HG03280 (cell line): Measurements from ENCODE around the gene ZSCAN23.
"Not testable (repeated sequence)": the region's sequence is repeated elsewhere in the genome, so short reads cannot be mapped to it uniquely, and the experiment has no call there.

Source experiments
- ATAC-seq: cut with Tn5 transposase; IDR thresholded peaks from one replicate; pipeline ENCODE4 v1.9.1; 2021; ENCODE audit warnings: mild to moderate bottlenecking, moderate library complexity; ENCODE audit not compliant: unreplicated experiment

The ZSCAN23 gene

DNA sequence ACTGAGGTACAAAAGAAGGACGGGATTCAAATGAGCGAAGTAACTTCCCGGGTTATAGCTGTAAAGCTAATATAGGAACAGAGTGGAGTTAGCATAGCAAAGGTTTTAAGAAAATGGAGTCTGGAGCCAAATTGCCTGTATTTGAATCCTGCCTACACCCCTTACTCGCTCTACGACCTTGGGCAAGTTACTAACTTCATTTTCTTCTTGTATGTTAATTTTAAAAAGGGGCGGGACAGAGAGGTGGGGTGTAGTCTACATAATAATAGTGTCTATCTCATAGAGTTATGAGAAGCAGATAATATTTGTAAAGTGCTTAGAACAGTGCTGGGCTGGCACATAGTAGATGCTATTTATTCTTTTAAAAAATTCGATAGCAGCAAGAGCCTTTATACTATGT, 705 bp downstream of the ZSCAN23 start:
- ATAC-seq = no peak

DNA sequence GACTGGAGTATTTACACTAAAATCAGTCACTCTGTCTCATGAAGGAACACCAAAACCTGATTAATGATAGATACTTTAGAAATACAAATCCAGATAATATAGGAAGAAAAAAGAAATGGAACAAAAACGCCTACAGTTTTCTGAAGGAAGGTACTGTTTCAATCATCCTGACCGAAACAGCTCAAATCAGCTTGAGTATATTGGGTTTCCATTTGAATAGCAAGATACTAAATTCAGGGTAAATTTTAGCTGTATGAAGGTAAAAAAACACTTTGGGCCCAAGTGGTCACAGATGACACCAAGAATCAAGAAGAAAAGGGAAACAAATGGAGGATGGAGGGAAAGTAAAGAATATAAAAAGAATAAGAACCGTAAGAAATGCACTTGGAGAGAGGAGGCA, 6.9 kb downstream of the ZSCAN23 start:
- no peak for ATAC-seq

DNA sequence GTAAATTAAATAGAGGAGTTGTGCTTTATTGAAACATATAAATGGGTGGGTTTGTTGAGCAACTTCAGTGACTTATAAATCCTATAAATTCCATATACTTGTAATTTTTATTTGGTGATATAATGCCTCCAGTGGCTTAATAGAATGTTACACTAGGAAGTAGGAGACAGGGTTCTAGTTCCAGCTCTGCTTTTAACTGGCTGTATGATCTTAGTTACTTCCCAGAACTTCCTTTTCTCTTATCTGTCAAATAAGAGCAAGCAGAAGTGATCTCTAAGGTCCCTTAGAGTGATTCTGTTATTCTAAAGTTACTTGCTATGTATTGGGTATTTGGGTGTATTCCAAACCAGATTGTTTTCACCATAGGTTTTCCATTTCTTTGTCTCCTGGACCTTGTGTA, 10.2 kb downstream of the ZSCAN23 start:
- no peak for ATAC-seq

DNA sequence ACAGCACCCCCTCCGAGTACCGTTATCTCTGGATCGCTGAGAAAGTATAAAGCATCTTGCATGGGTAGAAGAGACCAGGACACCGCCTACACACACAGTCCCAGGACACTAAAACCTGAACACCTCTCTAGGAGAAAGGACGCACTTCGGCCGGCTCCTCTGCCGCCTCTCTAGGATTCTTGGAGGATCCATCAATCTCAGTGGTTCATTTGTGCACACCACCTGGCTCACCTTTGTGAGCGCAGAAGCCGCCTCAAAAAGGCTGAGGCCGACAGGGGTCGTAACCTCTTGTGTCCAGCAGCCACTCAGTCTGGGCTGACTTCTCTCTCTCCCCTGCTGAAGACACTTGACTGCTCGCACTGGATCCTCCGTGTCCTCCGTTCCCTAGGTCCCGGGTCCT, 13.5 kb downstream of the ZSCAN23 start:
- no peak for ATAC-seq

DNA sequence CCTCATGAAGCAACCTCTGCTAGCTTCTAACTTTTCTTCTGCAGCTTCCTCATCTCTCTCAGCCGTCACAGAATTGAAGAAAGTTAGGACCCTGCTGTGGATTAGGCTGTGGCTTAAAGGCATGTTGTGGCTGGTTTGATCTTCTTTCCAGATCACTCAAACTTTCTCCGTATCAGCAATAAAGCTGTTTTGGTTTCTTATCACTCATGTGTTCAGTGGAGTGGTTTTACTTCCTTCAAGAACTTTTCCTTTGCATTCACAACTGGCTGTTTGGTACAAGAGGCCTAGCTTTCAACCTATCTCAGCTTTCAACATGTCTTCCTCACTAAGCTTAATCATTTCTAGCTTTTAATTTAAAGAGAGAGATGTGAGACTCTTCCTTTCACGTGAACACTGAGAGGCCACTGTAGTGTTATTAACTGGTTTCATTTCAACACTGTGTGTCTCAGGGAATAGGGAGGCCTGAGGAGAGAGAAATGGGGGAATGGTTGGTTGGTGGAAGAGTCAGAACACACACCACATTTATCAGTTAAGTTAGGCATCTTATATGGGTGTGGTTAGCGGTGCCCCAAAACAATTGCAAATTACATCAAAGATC, 17.2 kb downstream of the ZSCAN23 start:
- no peak for ATAC-seq

DNA sequence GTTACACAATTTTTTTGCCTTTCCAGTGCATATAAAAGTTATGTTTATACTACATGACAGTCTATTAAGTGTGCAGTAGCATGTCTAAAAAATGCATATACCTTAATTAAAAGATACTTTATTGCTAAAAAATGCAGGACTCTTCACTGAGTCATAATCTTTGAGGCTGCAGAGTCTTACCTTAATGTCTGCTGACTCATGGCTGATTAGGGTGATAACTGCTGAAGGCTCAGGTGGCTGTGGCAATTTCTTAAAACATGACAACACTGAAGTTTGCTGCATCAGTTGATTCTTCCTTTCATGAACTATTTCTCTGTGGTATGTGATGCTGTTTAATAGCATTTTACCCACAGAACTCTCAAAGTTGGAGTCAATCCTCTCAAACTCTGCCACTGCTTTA, 19.1 kb downstream of the ZSCAN23 start:
- ATAC-seq = no peak

DNA sequence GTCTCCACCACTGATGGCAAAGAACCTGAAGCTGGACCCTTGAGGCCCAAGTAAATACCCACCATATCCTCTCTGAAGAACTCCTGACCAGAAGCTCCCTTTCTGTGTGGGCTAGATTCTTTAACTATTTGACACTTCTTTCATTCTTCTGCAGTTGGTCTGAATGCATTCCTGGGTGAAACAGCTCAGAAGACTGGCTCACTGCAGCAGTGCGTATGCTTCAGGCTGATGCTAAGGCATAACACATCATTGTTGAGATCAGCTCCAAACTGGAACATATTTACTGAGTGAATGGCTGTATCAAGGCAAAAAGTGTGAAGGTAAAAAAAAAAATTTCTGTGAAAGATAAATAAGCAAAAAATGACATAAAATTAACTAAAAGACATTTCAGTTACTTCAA, 19.7 kb downstream of the ZSCAN23 start:
- no peak for ATAC-seq

DNA sequence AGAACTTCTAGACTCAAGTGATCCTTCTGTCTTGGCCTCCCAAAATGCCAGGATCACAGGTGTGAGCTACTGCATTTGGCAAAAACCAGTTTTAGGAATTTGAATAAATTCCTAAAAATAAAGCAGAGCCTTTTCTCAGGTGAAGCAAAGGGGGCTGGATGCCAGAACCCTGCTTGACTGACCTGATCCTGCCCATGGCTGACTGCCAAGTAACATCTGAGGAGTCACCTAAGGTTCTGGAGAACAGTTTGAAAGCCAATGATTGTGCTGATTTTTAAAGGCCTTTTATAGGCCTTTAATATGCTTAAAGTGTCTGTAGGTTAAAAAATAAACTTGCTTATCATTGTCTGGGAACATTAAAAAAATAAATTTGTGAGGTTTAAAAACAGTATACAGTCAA, 29.6 kb downstream of the ZSCAN23 start:
- no peak for ATAC-seq

DNA sequence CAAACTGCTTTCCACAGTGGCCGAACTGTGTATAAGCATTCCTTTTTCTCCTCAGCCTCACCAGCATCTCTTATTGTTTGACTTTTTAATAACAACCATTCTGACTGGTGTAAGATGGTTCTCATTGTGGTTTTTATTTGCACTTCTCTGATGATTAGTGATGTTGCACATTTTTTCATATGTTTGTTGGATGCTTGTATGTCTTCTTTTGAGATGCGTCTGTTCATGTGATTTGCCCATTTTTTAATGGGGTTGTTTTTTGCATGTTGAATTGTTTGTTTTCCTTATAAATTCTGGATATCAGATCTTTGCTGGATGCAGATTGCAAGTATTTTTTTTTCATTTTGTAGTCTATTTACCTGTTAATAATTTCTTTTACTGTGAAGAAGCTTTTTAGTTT, 32.5 kb downstream of the ZSCAN23 start:
- no peak for ATAC-seq

DNA sequence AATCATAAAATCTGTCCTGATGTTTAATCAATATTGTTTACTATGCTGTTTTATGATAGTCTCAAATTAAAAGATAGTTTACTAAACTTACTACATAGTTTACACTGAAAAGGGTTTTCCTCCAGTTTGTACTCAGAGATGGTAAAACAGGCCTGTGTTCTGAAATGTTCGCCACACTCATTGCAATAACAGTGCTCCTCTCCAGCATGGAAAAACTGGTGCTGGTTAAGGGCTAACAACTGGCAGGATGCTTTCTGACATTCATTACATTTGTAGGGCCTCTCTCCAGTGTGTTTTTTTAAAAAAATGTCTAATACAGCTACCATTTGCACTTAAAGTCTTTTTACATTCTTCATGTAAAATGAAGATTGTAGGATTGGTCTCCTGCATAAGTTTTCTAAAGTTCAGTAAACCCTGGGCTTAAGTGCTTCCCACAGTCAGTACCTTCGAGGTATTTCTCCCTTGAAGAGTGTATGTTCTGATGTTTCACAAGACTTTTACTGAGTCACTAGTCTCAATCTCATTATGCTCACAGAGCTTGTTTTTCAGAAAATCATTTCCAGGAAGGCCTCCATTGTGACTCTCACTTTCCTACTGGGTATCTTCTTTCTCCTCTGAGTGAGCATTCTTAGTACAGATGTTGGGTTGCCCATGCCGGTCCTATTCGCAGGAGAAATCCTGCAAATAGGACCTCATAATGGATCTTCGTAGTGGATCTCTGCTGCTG, 35.1 kb downstream of the ZSCAN23 start:
- ATAC-seq = no peak

DNA sequence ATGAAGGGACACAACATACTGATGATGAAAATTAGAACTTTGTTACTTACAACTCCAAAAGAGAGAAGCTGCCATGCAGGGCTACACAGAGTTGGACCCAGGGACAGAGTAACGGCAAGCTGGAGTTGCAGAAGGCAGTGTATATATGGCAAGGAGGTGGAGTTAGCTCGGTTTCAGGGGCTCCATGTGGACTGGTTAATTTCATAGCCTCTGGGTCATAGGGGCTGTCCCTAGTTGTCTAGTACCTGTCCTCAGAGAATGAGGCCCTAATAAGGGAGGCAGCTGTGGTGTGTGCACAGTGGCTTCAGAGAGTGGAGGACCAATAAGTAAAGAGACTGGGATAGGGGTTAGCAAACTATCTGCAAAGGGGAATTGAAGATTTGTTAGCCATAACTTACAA, 35.9 kb downstream of the ZSCAN23 start:
- ATAC-seq = no peak

DNA sequence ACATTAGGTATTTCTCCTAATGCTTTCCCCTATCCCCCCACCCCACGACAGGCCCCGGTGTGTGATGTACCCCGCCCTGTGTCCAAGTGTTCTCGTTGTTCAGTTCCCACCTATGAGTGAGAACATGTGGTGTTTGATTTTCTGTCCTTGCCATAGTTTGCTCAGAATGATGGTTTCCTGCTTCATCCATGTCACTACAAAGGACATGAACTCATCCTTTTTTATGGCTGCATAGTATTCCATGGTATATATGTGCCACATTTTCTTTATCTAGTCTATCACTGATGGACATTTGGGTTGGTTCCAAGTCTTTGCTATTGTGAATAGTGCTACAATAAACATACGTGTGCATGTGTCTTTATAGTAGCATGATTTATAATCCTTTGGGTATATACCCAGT, 39.4 kb downstream of the ZSCAN23 start:
- not testable (repeated sequence) for ATAC-seq

DNA sequence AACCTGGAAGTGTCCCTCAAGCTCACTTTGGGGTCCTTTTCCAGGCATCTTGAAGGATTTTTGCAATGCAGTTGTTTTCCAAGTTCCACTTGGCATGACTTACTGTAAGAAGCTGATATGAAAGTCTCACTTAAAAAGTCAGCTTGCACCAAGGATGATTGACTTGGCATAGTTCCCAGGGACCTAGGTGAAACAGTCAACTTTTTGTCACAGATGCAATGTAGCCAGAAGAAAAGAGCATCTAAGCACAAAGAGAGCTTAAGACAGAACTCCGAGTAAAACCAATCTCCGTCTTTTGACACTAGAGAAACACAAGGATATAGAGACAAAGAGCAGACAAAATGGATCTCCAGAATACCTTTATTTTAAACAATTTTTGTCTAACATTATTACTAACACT, 41.1 kb downstream of the ZSCAN23 start:
- no peak for ATAC-seq

DNA sequence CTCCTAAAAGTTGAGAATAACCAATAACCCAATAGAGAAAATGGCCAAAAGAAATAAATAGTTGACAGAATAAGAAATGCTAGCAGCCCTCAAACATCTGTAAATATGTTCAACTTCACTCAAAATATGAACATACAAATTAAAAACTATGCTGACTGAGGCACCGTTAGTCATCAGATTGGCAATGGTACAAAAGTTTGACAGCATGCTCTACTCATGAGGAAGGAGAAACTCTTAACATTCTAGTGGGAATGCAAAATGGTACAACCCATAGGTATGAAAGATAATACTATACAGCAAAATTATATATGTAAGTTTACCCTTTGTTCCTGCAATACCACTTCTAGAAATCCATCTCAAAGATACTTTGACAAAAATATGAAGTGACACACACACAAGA, 42.1 kb downstream of the ZSCAN23 start:
- no peak for ATAC-seq

DNA sequence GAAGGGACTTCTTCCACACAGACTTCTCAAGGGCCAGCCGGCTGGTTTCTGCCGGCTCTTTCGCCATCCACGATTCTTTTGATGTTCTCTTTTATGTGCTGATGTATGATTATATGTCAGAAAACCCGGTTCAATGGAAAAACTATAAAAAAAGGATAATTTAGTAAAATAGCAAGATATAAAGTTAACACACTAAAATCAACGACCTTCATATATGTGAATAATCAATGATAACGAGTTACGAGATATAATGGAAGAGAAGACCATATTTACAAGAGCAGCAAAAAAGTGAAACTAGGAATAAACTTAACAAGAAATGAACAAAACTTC, 43.2 kb downstream of the ZSCAN23 start:
- no peak for ATAC-seq

DNA sequence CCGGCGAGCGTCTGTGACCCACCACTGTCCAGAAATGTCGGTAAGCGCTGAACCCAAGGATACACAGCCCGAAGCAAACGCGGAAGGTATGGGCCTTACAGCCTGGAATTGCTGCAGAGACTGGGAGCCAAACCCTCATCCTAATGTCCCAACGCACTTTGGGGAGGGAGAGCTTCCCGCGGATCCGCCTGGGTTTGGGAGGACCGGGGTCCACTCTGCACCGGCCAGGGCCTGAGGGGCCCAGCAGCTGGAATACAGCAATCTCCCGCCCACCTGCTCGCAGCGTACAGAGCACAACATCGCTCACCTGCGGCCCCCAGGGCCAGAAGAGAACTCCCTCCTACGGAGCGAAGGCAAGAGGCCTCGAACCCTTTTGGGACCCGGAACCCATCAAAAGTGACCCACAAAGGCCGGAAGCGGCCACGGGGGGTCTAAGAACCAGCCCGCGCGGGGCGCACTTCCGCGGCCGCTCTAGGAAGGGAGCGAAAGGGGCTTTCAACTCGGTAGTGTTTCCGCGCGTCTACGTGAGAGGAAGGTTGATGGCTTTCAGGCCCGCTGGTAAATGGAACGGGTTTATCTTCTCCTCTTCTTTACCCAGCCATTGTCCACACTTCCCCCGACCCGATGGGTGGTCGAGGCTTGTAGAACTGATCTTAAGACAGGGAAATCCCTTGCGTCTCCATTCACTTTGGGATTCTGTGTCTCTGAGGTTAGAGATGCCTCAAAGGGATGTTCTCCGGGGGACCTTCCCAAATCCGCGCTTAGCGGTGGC, 43.8 kb downstream of the ZSCAN23 start, which contains the start of gene ZSCAN12:
ZSCAN12 (minus strand) TSS at position 398 of the 772 bp plus-strand sequence. CDS start 1,342 bp downstream, outside the sequence.
- ATAC-seq = peak; percentile 83

DNA sequence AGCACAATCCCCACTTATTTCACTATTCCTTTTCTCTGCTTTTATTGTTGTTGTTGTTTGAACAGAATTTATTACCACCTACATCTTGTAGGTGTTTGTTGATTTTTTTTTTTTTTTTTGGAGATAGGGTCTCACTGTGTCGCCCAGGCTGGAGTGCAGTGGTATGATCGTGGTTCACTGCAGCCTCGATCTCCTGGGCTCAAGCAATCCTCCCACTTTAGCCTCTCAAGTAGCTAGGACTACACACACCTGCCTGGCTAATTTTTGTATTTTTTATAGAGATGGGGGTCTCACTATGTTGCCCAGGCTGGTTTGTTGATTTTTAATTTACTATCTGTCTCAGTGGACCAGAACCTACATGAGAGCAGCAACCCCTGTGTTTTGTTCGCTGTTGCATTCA, 47.4 kb downstream of the ZSCAN23 start:
- no peak for ATAC-seq

DNA sequence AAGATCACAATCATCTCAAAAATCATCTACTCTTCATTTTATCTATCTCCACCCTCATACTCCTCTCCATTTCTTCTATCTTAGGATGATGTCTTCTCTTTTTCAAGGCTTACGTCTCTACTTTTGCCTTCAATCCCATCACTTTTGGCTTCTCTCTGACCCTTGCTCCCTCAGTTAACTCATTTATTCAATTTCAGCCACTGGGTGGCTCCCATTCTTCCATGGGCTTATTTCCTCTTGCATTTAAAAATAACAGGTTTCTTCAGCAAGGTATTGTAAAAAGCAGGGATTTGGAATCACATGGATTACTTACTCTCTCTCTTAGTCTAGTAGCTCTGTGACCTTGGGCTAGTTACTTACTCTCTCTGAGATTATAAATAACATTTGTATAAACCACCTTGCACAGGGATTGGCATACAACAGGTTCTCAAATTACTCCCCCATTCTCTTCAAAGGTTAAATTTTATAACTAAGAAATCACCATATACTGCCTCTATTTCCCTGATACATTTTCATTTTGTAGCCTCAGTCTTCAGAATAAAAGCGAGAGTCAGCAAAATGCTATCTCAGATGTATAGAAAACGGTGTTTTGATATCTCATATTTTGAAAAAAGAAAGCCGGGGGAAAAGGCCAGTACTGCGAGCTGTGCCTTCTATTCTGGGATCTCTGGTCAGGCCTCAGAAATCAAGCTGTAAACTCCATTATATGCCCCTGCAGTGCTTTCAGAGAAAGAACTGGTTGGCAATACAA, 49.2 kb downstream of the ZSCAN23 start:
- ATAC-seq = no peak

DNA sequence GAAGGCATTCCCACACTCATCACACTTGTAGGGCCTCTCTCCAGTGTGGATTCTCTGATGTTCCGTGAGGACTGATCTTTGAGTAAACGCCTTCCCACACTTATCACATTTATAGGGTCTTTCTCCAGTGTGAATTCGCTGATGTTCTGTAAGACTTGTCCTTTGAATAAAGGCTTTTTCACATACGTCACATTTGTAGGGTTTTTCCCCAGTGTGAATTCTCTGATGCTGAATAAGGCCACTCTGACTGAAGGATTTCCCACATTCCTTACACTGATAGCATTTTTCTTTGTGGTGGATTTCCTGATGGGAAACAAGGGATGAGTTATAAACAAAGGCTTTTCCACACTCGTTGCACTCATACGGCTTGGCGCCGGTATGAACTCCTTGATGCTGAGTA, 52.6 kb downstream of the ZSCAN23 start:
- no peak for ATAC-seq

DNA sequence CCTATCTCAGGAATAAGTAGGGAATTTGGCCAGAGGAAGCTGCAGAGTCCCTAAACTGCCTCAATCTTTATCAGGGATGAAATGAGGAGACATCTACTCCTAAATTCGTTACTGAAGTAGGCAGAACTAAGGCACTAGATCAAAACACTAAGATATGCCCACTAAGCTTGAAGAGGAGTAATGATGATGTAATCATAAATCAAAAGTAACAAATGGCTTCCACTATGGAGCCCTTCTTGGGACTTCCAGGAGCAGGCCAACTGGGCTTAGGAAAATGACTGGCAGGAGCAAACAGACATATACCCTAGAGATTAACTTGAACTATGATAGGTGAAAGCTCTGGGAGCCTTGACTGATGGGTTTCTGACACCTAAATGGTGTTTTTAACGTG, 59.2 kb downstream of the ZSCAN23 start:
- ATAC-seq = no peak
